ENCODE measurements around the gene COP1. TPM values are rescaled to one million over a fixed set of nuclear protein-coding genes. Genes with fewer than 3 reads are reported as not detected.

COP1 gene
- total RNA-seq, 1 donor from 2014 or later: 64.9 TPM

- no peak for DNase-seq (ENCODE audit: low spot score)
- no peak for TF ChIP-seq CTCF (IDR thresholded peaks at IDR 0.05; ENCODE audit: unreplicated experiment)
- Mint-ChIP-seq H3K36me3 (ENCODE audit: low read depth, unreplicated experiment) (peaks cover 24% of the 10 kb centered on the region), H3K4me3 (ENCODE audit: unreplicated experiment) (no peak overlapping the region), H3K27me3 (ENCODE audit: unreplicated experiment) (peaks cover 2% of the 10 kb centered on the region), H3K4me1 (ENCODE audit: unreplicated experiment) (peaks cover 8% of the 10 kb centered on the region), H3K9me3 (ENCODE audit: unreplicated experiment) (peaks cover 3% of the 10 kb centered on the region), H3K27ac (ENCODE audit: unreplicated experiment) (no peak overlapping the region)
Observed at GRCh38 chr1:175914115-175914514, 293.0 kb downstream of the COP1 start.

GRCh38 chr1:175911138-175911537 is 295.9 kb downstream of the COP1 start:
- TF ChIP-seq CTCF (IDR thresholded peaks at IDR 0.05; ENCODE audit: unreplicated experiment): no peak
- Mint-ChIP-seq H3K9me3 (ENCODE audit: unreplicated experiment) (peaks cover 3% of the 10 kb centered on the region), H3K4me3 (ENCODE audit: unreplicated experiment) (peak overlapping the region; percentile 3), H3K27me3 (ENCODE audit: unreplicated experiment) (peaks cover 2% of the 10 kb centered on the region), H3K4me1 (ENCODE audit: unreplicated experiment) (no peaks in the 10 kb centered on the region), H3K27ac (ENCODE audit: unreplicated experiment) (no peak overlapping the region), H3K36me3 (ENCODE audit: low read depth, unreplicated experiment) (peaks cover 24% of the 10 kb centered on the region)
- no peak for DNase-seq (ENCODE audit: low spot score)

- peaks cover 7% of the 10 kb centered on the region for H3K9me3 Mint-ChIP-seq (ENCODE audit: unreplicated experiment)
- no peak for DNase-seq (ENCODE audit: low spot score)
- no peak for TF ChIP-seq CTCF (IDR thresholded peaks at IDR 0.05; ENCODE audit: unreplicated experiment)
- no peak overlapping the region for H3K27ac Mint-ChIP-seq (ENCODE audit: unreplicated experiment)
- no peak overlapping the region for H3K4me3 Mint-ChIP-seq (ENCODE audit: unreplicated experiment)
- H3K36me3 Mint-ChIP-seq (ENCODE audit: low read depth, unreplicated experiment): peaks cover 21% of the 10 kb centered on the region
- no peaks in the 10 kb centered on the region for H3K4me1 Mint-ChIP-seq (ENCODE audit: unreplicated experiment)
- H3K27me3 Mint-ChIP-seq (ENCODE audit: unreplicated experiment): no peaks in the 10 kb centered on the region
Observed at GRCh38 chr1:175906370-175906769, 300.7 kb downstream of the COP1 start.

- DNase-seq (ENCODE audit: low spot score): no peak
- Mint-ChIP-seq H3K27me3 (ENCODE audit: unreplicated experiment) (no peaks in the 10 kb centered on the region), H3K36me3 (ENCODE audit: low read depth, unreplicated experiment) (peaks cover 10% of the 10 kb centered on the region), H3K9me3 (ENCODE audit: unreplicated experiment) (peaks cover 4% of the 10 kb centered on the region), H3K27ac (ENCODE audit: unreplicated experiment) (no peak overlapping the region), H3K4me1 (ENCODE audit: unreplicated experiment) (no peaks in the 10 kb centered on the region), H3K4me3 (ENCODE audit: unreplicated experiment) (no peak overlapping the region)
- TF ChIP-seq CTCF (IDR thresholded peaks at IDR 0.05; ENCODE audit: unreplicated experiment): no peak
Observed at GRCh38 chr1:175904808-175905207, 302.3 kb downstream of the COP1 start.

GRCh38 chr1:175902281-175902680 is 304.8 kb downstream of the COP1 start:
- Mint-ChIP-seq H3K27me3 (ENCODE audit: unreplicated experiment) (peaks cover 10% of the 10 kb centered on the region), H3K4me3 (ENCODE audit: unreplicated experiment) (no peak overlapping the region), H3K9me3 (ENCODE audit: unreplicated experiment) (peaks cover 4% of the 10 kb centered on the region), H3K36me3 (ENCODE audit: low read depth, unreplicated experiment) (peaks cover 16% of the 10 kb centered on the region), H3K27ac (ENCODE audit: unreplicated experiment) (no peak overlapping the region), H3K4me1 (ENCODE audit: unreplicated experiment) (peaks cover 2% of the 10 kb centered on the region)
- DNase-seq (ENCODE audit: low spot score): no peak
- TF ChIP-seq CTCF (IDR thresholded peaks at IDR 0.05; ENCODE audit: unreplicated experiment): no peak

All from endothelial cell (in vitro differentiated cells).